Lung (tissue), 12 donors: ENCODE data around the gene SCD5. TPM values are rescaled to one million over a fixed set of nuclear protein-coding genes. Genes with fewer than 3 reads are reported as not detected.
A peak's percentile ranks its signal among the peaks of the same experiment; 100 is the strongest.
"Not testable (repeated sequence)": the region's sequence is repeated elsewhere in the genome, so short reads cannot be mapped to it uniquely, and the experiment has no call there.

ENCODE experiments used
- ATAC-seq: fragments of 200-7000 bp; cut with Tn5 transposase; one replicate; pipeline ENCODE4 v1.9.1; 2020; ENCODE audit warnings: moderate number of reproducible peaks; ENCODE audit not compliant: insufficient read depth, low FRiP score
- DNase-seq, 3 donors: peaks; one replicate each; pipeline ENCODE4 v3.0.0-alpha.2; 2013 to 2017
- H3K27ac ChIP-seq, 2 donors: one replicate each; pipeline ENCODE4 v1.5.1; 2013; ENCODE audit warnings: mild to moderate bottlenecking in 2 of 2, moderate library complexity in 2 of 2, control low read depth in 1 of 2, inconsistent platforms in 1 of 2, low read depth in 1 of 2, low read length in 1 of 2
- H3K27me3 ChIP-seq, 3 donors: one replicate each; pipeline ENCODE4 v1.5.1; 2013; ENCODE audit warnings: low read length in 2 of 3; ENCODE audit not compliant: control insufficient read depth in 3 of 3, insufficient read depth in 3 of 3
- H3K36me3 ChIP-seq, 4 donors: one replicate each; pipeline ENCODE4 v1.5.1; 2013; ENCODE audit warnings: low read length in 4 of 4, mild to moderate bottlenecking in 1 of 4, moderate library complexity in 1 of 4; ENCODE audit not compliant: control insufficient read depth in 4 of 4, insufficient read depth in 4 of 4
- H3K4me1 ChIP-seq, 5 donors: one replicate each; pipeline ENCODE4 v1.5.1; 2013; ENCODE audit warnings: low read length in 5 of 5, mild to moderate bottlenecking in 2 of 5, moderate library complexity in 1 of 5; ENCODE audit not compliant: control insufficient read depth in 5 of 5, insufficient read depth in 5 of 5
- H3K4me3 ChIP-seq: one replicate; pipeline ENCODE4 v1.5.1; 2013; ENCODE audit warnings: mild to moderate bottlenecking, control low read depth, moderate library complexity
- H3K9ac ChIP-seq, 2 donors: one replicate each; pipeline ENCODE4 v1.5.1; 2013; ENCODE audit warnings: low read length in 2 of 2, control low read depth in 1 of 2; ENCODE audit not compliant: insufficient read depth in 1 of 2
- H3K9me3 ChIP-seq, 4 donors: one replicate each; pipeline ENCODE4 v1.5.1; 2013; ENCODE audit warnings: low read length in 3 of 4, mild to moderate bottlenecking in 1 of 4, moderate library complexity in 1 of 4; ENCODE audit not compliant: control insufficient read depth in 4 of 4, insufficient read depth in 3 of 4
- WGBS, 2 donors: extraction: QIAGEN DNeasy Blood & Tissue Kit; methylation state at CpG; one replicate each; pipeline ENCODE4 v1.1.7; 2013; 5-methylcytosine and 5-hydroxymethylcytosine counted together
- polyA plus RNA-seq, 2 donors: library from polyadenylated mRNA; stranded (reverse); fragments of 200-250 nt; gene quantifications; one replicate each; pipeline ENCODE4 v1.2.1, GENCODE V29; 2013
- total RNA-seq, 2 donors: library from RNA; depleted of rRNA in 1 of 2; stranded (reverse); fragments of >200 nt in 1 of 2; gene quantifications; one replicate each; pipeline ENCODE4 v1.2.1, GENCODE V29; 2014 to 2021
- TF ChIP-seq, protein P1 (sequence below): IDR thresholded peaks from 2 replicates; pipeline ENCODE4 v1.5.1; 2012; ENCODE audit warnings: mild to moderate bottlenecking; ENCODE audit errors: control extremely low read depth, extremely low read depth
- donor health status: control.
- donor health status: control.
- donor health status: Bipolar disorder and iron deficiency.
- donor health status: healthy.
- donor health status: DM: yes; HTN: yes; CAD: no.

SCD5 gene
- total and polyA plus RNA-seq, 4 donors, result 5.0 to 22.6 (median 13.8) TPM

DNA sequence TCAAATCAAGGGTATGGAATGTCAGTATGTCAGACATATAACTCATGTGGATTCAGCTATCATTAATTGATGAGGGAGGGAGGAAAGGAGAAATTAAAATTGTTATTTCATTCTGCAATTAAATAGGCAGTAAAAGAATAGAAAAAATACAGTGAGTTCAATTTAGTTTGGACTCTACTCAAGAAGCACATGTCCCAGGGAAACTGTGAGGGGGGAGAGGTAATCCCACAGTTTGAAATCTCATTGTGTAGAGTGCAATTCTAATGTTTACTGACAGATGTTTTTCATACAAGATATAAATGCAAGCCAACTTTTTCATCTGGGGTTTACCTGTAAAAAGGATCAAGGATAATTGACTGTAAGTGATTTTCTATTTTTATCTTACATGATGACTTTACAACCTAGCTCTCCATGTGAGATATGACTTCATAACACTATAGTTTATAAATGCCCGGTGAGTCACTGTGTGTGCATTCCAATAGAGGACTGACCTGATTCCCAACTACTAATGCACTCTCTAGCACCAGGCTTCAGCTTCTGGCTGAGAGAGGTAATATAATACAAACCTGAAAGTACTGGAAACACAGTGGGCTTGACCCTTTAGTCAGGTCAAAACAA, 35.2 kb upstream of the SCD5 start:
- peaks cover 0 to 4% (median 0%) of the 10 kb centered on the region in 5 donors for H3K4me1 ChIP-seq
- TF ChIP-seq, protein P1, sequence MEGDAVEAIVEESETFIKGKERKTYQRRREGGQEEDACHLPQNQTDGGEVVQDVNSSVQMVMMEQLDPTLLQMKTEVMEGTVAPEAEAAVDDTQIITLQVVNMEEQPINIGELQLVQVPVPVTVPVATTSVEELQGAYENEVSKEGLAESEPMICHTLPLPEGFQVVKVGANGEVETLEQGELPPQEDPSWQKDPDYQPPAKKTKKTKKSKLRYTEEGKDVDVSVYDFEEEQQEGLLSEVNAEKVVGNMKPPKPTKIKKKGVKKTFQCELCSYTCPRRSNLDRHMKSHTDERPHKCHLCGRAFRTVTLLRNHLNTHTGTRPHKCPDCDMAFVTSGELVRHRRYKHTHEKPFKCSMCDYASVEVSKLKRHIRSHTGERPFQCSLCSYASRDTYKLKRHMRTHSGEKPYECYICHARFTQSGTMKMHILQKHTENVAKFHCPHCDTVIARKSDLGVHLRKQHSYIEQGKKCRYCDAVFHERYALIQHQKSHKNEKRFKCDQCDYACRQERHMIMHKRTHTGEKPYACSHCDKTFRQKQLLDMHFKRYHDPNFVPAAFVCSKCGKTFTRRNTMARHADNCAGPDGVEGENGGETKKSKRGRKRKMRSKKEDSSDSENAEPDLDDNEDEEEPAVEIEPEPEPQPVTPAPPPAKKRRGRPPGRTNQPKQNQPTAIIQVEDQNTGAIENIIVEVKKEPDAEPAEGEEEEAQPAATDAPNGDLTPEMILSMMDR, result no peak
- peaks cover 5 to 31% (median 18%) of the 10 kb centered on the region in 4 donors for H3K36me3 ChIP-seq
- DNase-seq (no peak), ATAC-seq (no peak)
- no peak overlapping the region for H3K4me3 ChIP-seq
- no peak overlapping the region for H3K9ac ChIP-seq
- H3K27ac ChIP-seq, result peak overlapping the region in 1 of 2 donors; percentile 60
- H3K27me3 ChIP-seq, result no peaks in the 10 kb centered on the region
- 55 to 74% methylated on average over 1 of the region's 1 CpG for WGBS, 2 donors
- H3K9me3 ChIP-seq, result no peaks in the 10 kb centered on the region

DNA sequence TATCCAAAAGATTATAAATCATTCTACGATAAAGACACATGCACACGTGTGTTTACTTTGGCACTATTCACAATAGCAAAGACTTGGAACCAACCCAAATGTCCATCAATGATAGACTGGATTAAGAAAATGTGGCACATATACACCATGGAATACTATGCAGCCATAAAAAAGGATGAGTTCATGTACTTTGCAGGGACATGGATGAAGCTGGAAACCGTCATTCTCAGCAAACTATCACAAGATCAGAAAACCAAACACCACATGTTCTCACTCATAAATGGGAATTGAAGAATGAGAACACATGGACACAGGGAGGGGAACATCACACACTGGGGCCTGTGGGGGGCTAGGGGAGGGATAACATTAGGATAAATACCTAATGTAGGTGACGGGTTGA, 34.5 kb upstream of the SCD5 start:
- H3K9me3 ChIP-seq, DNase-seq, H3K4me1 ChIP-seq, H3K27ac ChIP-seq, H3K27me3 ChIP-seq, H3K4me3 ChIP-seq, ATAC-seq, H3K9ac ChIP-seq: not testable (repeated sequence)
- 85 to 87% methylated on average over 4 of the region's 4 CpGs for WGBS, 2 donors
- peaks cover 6 to 31% (median 22%) of the 10 kb centered on the region in 4 donors for H3K36me3 ChIP-seq

- 89 to 93% methylated on average over 3 of the region's 3 CpGs for WGBS, 2 donors
- no peak for ATAC-seq
- H3K9ac ChIP-seq, result no peak overlapping the region
- peaks cover 0 to 4% (median 0%) of the 10 kb centered on the region in 5 donors for H3K4me1 ChIP-seq
- TF ChIP-seq, protein P1, result no peak
- H3K36me3 ChIP-seq, result peaks cover 33 to 67% (median 56%) of the 10 kb centered on the region in 4 donors
- H3K4me3 ChIP-seq, result no peak overlapping the region
- no peak for DNase-seq
- no peak overlapping the region for H3K27ac ChIP-seq
- no peaks in the 10 kb centered on the region for H3K9me3 ChIP-seq
- H3K27me3 ChIP-seq, result no peaks in the 10 kb centered on the region
Observed at GRCh38 chr4:82825425-82825824, 26.8 kb upstream of the SCD5 start.

GRCh38 chr4:82823062-82823461, 24.5 kb upstream of the SCD5 start:
- Histone ChIP-seq H3K4me3 (no peak overlapping the region), H3K36me3 (peaks cover 35 to 63% (median 58%) of the 10 kb centered on the region in 4 donors), H3K9me3 (no peaks in the 10 kb centered on the region), H3K4me1 (peaks cover 0 to 4% (median 0%) of the 10 kb centered on the region in 5 donors), H3K27ac (no peak overlapping the region), H3K9ac (no peak overlapping the region), H3K27me3 (no peaks in the 10 kb centered on the region)
- TF ChIP-seq, protein P1, result no peak
- no peak for ATAC-seq
- 96 to 97% methylated on average over 5 of the region's 5 CpGs for WGBS, 2 donors
- DNase-seq, result no peak
